GM12874 (cell line): ENCODE data around the gene NTSR1.

Source experiments
- CTCF ChIP-seq: IDR thresholded peaks from 2 replicates; pipeline ENCODE4 v1.5.1; 2011; ENCODE audit warnings: low read depth, mild to moderate bottlenecking, control low read depth, low read length, moderate library complexity; ENCODE audit not compliant: insufficient read depth

Gene NTSR1

GRCh38 chr20:62754122-62754990 lies 45.7 kb downstream of the NTSR1 start:
- no peak for TF ChIP-seq CTCF

- TF ChIP-seq CTCF: no peak
These were observed 46.3 kb downstream of the NTSR1 start for GRCh38 chr20:62754991-62755356.

GRCh38 chr20:62755817-62756724 lies 47.4 kb downstream of the NTSR1 start:
- TF ChIP-seq CTCF: no peak

GRCh38 chr20:62758226-62758912 lies 49.7 kb downstream of the NTSR1 start:
- no peak for TF ChIP-seq CTCF

GRCh38 chr20:62759981-62760431 lies 51.4 kb downstream of the NTSR1 start:
- TF ChIP-seq CTCF: no peak

- no peak for TF ChIP-seq CTCF
These were observed 51.8 kb downstream of the NTSR1 start for GRCh38 chr20:62760471-62760855.
